ENCODE measurements around the gene RPS3A.

The RPS3A gene

GRCh38 chr4:151099229-151099975 is at the start of gene RPS3A (continued):
- TF ChIP-seq ZEB2 (tag by site-specific recombination; IDR thresholded peaks at IDR 0.05) (peak; percentile 68; the same call in 1 of the 2 replicates), SCRT1 (tag by site-specific recombination; IDR thresholded peaks at IDR 0.05; ENCODE audit: borderline replicate concordance) (no peak), ZNF555 (tag by site-specific recombination; conservative IDR thresholded peaks at IDR 0.05) (no peak), GLI4 (tag by site-specific recombination; IDR thresholded peaks at IDR 0.05) (peak; percentile 83; the same call in 1 of the 2 replicates), PBX3 (CRISPR knock-in tag; IDR thresholded peaks at IDR 0.05) (no peak), ZNF324 (tag by site-specific recombination; IDR thresholded peaks at IDR 0.05) (peak; percentile 93), EGR2 (tag by site-specific recombination; IDR thresholded peaks at IDR 0.05; ENCODE audit: low read depth) (peak; percentile 74), OSR2 (tag by site-specific recombination; IDR thresholded peaks at IDR 0.05) (no peak), MYNN (tag by site-specific recombination; IDR thresholded peaks at IDR 0.05; ENCODE audit: borderline replicate concordance) (peak; percentile 15; the same call in 1 of the 2 replicates), ZNF202 (tag by site-specific recombination; IDR thresholded peaks at IDR 0.05; ENCODE audit: borderline replicate concordance) (no peak), TSHZ1 (tag by site-specific recombination; IDR thresholded peaks at IDR 0.05; ENCODE audit: borderline replicate concordance) (0 out of 2 replicates have a peak, but pooled peaks have one; percentile 9), SP2 (tag by site-specific recombination; IDR thresholded peaks at IDR 0.05) (peak; percentile 85), ZNF660 (tag by site-specific recombination; IDR thresholded peaks at IDR 0.05) (peak; percentile 66; the same call in 1 of the 2 replicates), ZNF280C (tag by site-specific recombination; IDR thresholded peaks at IDR 0.05) (no peak), ZNF777 (tag by site-specific recombination; IDR thresholded peaks at IDR 0.05; ENCODE audit: borderline replicate concordance) (peak; percentile 13; the same call in 1 of the 2 replicates), ZNF514 (tag by site-specific recombination; IDR thresholded peaks at IDR 0.05) (no peak), ZNF76 (tag by site-specific recombination; IDR thresholded peaks at IDR 0.05; ENCODE audit: borderline replicate concordance, low read depth) (peak; percentile 79), ZNF16 (tag by site-specific recombination; IDR thresholded peaks at IDR 0.05; ENCODE audit: low read depth) (no peak), ZNF792 (tag by site-specific recombination; IDR thresholded peaks at IDR 0.05) (0 out of 2 replicates have a peak, but pooled peaks have one; percentile 59), ZNF610 (tag by site-specific recombination; IDR thresholded peaks at IDR 0.05; ENCODE audit: borderline replicate concordance) (peak; percentile 86), ZBTB17 (tag by site-specific recombination; IDR thresholded peaks at IDR 0.05) (peak; percentile 71), TCF7L2 (IDR thresholded peaks at IDR 0.05; ENCODE audit: borderline replicate concordance, low read depth, low read length) (no peak), ZNF791 (tag by site-specific recombination; IDR thresholded peaks at IDR 0.05) (no peak), KLF9 (tag by site-specific recombination; IDR thresholded peaks at IDR 0.05; ENCODE audit: low read depth) (peak; percentile 93), ZNF341 (tag by site-specific recombination; IDR thresholded peaks at IDR 0.05; ENCODE audit: low read depth) (no peak), ZNF148 (tag by site-specific recombination; IDR thresholded peaks at IDR 0.05; ENCODE audit: borderline replicate concordance) (no peak), YY2 (tag by site-specific recombination; IDR thresholded peaks at IDR 0.05) (peak; percentile 94), KLF16 (tag by site-specific recombination; IDR thresholded peaks at IDR 0.05) (peak; percentile 96), ZNF175 (tag by site-specific recombination; IDR thresholded peaks at IDR 0.05) (no peak), ZNF239 (tag by site-specific recombination; IDR thresholded peaks at IDR 0.05) (no peak), ZNF785 (tag by site-specific recombination; IDR thresholded peaks at IDR 0.05) (0 out of 2 replicates have a peak, but pooled peaks have one; percentile 17)

Measured in HEK293 (cell line).